ENCODE measurements around the gene DBT.

DBT gene

DNA sequence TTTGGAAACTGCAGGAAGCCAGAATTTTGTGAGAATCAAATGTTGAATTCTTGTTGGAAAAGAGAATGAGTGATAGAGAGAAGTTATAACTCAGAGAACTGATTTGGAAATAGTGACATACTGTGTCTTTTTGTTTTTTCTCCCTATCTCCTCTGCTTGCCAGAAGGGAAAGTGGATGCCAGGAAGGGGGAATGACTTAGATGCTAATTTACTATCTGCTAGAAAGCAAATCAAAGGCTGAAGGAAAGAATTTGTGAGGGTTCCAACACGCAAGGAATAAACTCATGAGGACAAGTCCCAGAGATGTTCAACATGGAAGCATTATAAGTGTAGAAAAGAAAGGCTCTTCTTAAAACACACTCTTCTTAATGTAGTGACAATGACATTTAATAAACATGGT lies 51.0 kb downstream of the DBT start:
- no peak for DNase-seq (ENCODE audit: low read depth, low spot score)

GRCh38 chr1:100188617-100189016 lies 61.0 kb downstream of the DBT start:
- no peak for DNase-seq (ENCODE audit: low read depth, low spot score)

DNA sequence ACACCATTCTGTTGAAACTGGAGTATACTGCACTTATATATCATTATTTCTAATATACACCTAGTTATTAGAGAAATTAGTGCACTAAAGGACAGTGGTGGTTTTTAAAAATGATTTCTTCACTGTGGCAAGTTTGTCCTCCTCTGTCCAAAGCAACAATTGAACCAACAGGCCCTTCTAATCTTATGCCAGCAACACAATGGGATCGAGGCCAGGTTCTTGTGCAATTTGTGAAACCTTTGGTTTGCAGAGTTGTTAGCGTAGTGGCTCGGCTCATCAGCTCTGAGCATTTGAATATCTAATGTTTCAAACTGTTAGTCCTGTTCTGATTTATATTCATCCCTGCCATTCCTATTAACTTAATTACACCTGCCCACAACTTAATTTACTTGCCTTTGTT lies 61.7 kb downstream of the DBT start:
- DNase-seq (ENCODE audit: low read depth, low spot score), result no peak

GRCh38 chr1:100184536-100184935 lies 65.1 kb downstream of the DBT start:
- DNase-seq (ENCODE audit: low read depth, low spot score), result no peak

GRCh38 chr1:100183370-100183769 lies 66.3 kb downstream of the DBT start:
- no peak for DNase-seq (ENCODE audit: low read depth, low spot score)

DNA sequence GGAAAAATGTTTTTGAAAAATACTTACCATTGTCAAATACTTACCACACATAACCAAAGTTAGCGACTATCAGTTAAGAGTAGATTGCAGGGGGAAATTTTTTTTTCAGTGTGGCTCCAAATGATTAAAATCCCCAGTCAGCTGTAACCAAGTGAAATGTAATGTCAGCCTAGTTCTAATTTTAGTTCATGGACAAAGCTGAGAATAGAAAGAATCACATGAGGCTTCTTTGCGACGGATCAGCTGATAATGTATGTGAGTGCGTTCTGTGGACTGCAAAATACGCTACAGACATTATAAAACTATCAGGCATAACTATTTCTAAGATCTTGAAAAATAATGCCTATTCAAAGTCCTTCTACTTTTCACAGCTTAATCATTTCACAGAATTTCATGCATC lies 71.5 kb downstream of the DBT start, which contains the start of gene LRRC39:
Gene LRRC39, minus strand, starts transcription at position 166 of the 400 bp plus-strand sequence. CDS start 9,740 bp downstream, outside the sequence.
- no peak for DNase-seq (ENCODE audit: low read depth, low spot score)

DNA sequence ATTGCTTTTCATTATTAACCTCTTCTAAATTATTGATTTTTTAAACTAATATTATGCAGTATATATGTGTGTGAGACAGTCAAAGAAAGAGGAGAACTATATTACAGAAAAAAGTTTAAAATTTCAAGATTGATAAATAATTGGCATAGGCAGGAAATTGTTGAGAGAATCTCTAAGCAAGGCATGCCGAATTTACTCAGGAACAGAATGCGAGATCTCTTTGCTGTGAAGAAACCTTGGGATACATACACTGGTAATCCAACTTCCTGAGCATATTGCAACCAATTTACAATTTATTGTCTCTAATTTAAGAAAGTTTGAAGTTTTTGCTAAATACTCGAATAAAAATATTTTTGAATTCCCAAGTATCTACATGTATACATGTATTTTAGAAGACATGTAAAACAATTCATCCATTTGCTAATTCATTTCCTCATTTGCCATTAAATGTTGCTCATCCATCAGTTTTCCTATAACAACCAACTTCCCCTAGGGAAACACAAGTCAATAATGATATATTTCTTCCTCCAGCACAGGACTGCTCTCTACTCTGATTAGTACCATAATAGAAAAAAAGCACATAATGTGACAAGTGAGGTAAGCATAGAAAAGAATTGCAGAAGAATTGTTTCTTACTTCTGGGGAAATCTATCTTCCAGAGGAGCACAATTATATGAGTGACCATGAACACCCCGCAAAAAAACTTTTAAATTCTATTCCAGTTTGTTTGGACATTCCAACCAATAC lies 72.2 kb downstream of the DBT start:
- DNase-seq (ENCODE audit: low read depth, low spot score), result no peak

- no peak for DNase-seq (ENCODE audit: low read depth, low spot score)
Observed at GRCh38 chr1:100168051-100168450, 81.6 kb downstream of the DBT start.

- DNase-seq (ENCODE audit: low read depth, low spot score), result no peak
Observed at GRCh38 chr1:100164702-100165101, 84.9 kb downstream of the DBT start.

DNA sequence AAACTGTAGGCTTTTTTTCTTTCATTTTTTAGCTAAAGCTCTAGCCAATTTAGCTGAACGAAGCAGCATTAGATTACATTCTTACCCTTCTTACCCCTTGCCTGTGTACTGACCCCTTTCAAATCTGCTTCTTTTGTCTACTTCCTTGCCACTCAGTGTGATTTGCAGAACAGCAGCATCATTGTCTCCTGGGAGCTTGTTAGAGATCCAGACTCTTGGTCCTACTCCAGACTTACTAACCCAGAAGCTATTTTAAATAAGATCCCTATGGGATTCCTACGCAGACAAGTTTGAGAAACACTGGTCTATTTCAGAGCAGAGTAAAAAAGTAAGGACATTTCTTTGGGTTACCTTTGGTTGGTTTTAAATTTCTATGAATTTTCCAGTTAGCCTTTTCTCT lies 85.4 kb downstream of the DBT start:
- DNase-seq (ENCODE audit: low read depth, low spot score), result peak; percentile 21

DNA sequence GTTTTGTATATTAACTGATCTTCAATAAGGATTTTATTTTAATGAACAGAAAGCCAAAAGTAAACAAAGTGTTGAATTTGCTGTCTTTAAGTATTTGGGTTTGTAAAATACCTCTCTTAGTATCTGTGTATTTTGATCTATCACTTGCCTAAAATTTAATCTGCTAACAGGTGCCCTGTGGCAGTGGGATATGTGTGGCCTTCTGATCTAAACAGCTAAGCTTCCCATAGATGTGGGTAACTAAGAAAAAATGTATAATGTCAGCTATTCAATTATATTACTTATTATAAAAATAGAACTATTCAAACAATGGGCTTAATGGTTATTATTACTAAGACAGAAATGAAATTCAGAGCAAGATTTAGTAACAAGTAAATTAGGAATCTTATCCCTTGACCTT lies 86.8 kb downstream of the DBT start:
- no peak for DNase-seq (ENCODE audit: low read depth, low spot score)

DNA sequence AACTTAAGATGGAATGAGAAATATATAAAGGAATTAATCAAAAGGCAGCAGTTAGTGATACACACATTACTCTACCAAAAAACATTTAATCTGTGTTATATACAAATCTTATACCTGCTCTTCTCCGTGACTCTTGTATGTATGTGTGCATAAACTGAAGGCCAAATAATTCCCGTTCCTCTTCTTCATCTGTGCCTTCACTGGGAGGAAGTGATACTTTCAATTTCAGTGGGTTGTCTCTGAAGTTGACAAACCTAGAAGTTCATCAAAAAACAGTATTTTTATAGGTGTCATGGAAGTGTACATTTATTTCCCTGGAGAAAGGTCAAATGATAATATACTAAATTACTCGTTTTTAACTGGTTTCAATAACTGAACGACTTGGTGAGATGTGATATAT lies 97.4 kb downstream of the DBT start:
- DNase-seq (ENCODE audit: low read depth, low spot score), result no peak

DNA sequence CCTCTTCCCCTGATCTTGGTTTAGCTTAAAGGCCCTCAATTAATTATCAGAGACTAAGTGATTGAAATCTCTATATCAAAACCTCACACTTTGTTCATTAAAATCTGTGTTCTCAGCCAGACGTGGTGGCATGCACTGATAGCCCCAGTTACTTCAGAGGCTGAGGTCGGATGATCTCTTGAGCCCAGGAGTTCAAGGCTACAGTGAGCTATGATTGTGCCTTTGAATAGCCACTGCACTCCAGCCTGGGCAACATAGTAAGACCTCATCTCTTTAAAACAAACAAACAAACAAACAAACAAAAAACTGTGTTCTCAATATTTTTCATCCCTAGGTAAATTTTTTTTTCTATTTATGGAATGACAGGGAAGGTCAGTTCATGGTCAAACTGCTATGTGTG lies 98.0 kb downstream of the DBT start:
- DNase-seq (ENCODE audit: low read depth, low spot score), result no peak

DNA sequence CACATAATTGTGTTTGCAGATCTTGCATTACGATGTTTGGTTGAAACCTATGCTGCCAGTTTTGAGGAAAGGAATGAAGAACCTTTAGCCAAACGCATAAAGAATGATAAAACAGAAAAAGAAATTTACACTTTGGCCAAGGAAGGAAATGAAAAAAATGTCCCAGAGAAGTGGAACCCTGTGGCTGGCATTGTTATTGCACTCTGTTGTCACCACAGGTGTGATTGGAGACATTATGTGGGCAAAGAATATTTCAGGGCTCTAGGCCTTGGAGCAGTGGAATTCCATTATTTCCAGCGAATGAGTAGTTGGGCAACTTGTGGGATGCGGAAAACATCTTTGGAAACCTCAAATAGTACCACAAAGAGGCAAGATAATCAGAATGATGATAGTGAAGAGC lies 101.8 kb downstream of the DBT start:
- DNase-seq (ENCODE audit: low read depth, low spot score), result no peak

GRCh38 chr1:100146958-100147357 lies 102.7 kb downstream of the DBT start:
- DNase-seq (ENCODE audit: low read depth, low spot score), result no peak

- no peak for DNase-seq (ENCODE audit: low read depth, low spot score)
Observed at GRCh38 chr1:100145116-100145515, 104.5 kb downstream of the DBT start.

GRCh38 chr1:100142343-100142742 lies 107.3 kb downstream of the DBT start:
- DNase-seq (ENCODE audit: low read depth, low spot score), result no peak

GRCh38 chr1:100141192-100141591 lies 108.4 kb downstream of the DBT start:
- no peak for DNase-seq (ENCODE audit: low read depth, low spot score)

DNA sequence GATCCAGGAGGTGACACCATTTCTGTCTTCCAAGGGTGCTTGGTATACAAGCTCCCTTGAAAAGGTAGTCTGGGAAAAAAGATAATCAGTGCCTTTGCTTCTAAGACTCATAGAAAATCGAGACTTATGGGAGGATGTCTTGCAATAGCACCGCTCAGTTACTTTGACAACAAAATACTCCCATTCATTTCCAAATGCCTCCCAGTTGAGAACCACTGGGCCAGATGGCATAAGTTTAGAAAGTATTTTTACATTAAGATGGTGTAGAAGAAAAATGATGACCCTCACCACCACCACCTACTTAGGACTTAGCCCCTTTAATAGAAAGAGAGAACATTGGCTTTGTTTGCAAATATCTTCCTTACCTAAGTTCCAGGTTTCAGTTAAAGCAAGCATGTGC lies 112.0 kb downstream of the DBT start:
- DNase-seq (ENCODE audit: low read depth, low spot score), result no peak

All from smooth muscle cell of the brain vasculature (primary cell).